CD4-positive, alpha-beta memory T cell (primary cell): ENCODE results near the gene BNIP5. TPM values are rescaled to one million over a fixed set of nuclear protein-coding genes. Genes with fewer than 3 reads are reported as not detected.

ENCODE experiments used
- CTCF ChIA-PET: fragments of 350-600 bp; sonication (Branson Sonifier 250); formaldehyde crosslinking; loops from one replicate; lab custom pipeline; 2021; ENCODE audit warnings: inconsistent platforms; ENCODE audit not compliant: partially characterized antibody; lab: Charles Lee
- POLR2A ChIA-PET: fragments of 350-600 bp; sonication (Branson Sonifier 250); formaldehyde crosslinking; loops from one replicate; lab custom pipeline; 2021; ENCODE audit not compliant: partially characterized antibody; lab: Charles Lee
- DNase-seq, 5 donors: peaks; one replicate each; pipeline versions ENCODE4 v3.0.0 to v3.0.0-alpha.2; 2020 to 2022; ENCODE audit warnings: mixed read lengths in 1 of 5
- H3K27ac ChIP-seq: one replicate; pipeline ENCODE4 v1.7.0; 2013; ENCODE audit warnings: low read depth, low read length
- H3K27me3 ChIP-seq: 2 replicates; pipeline ENCODE4 v1.7.0; 2013; ENCODE audit warnings: mild to moderate bottlenecking, low read length, moderate library complexity; ENCODE audit not compliant: insufficient read depth
- H3K36me3 ChIP-seq: 2 replicates; pipeline ENCODE4 v1.7.0; 2013; ENCODE audit warnings: mild to moderate bottlenecking, low read length, moderate library complexity; ENCODE audit not compliant: insufficient read depth
- H3K4me1 ChIP-seq: 2 replicates; pipeline ENCODE4 v1.7.0; 2013; ENCODE audit warnings: mild to moderate bottlenecking, low read length, moderate library complexity; ENCODE audit not compliant: insufficient read depth
- H3K4me3 ChIP-seq, 2 donors: one replicate each; pipeline ENCODE4 v1.7.0; 2013; ENCODE audit warnings: low read length in 2 of 2, mild to moderate bottlenecking in 1 of 2
- H3K9me3 ChIP-seq, 2 donors: one replicate each; pipeline ENCODE4 v1.7.0; 2013; ENCODE audit warnings: low read length in 2 of 2, control low read depth in 1 of 2; ENCODE audit not compliant: control insufficient read depth in 1 of 2
- H3K27ac Mint-ChIP-seq, 7 donors: one replicate each; pipeline ENCODE4 v1.8.0; 2020 to 2021; ENCODE audit warnings: mixed read lengths in 7 of 7, mild to moderate bottlenecking in 6 of 7, inconsistent platforms in 3 of 7, moderate library complexity in 3 of 7
- H3K27me3 Mint-ChIP-seq, 2 donors: one replicate each; pipeline ENCODE4 v1.8.0; 2020 to 2021; ENCODE audit warnings: mixed read lengths in 2 of 2
- H3K36me3 Mint-ChIP-seq, 2 donors: one replicate each; pipeline ENCODE4 v1.8.0; 2020 to 2021; ENCODE audit warnings: mixed read lengths in 2 of 2, inconsistent platforms in 1 of 2, mild to moderate bottlenecking in 1 of 2
- H3K4me1 Mint-ChIP-seq, 4 donors: one replicate each; pipeline ENCODE4 v1.8.0; 2020 to 2021; ENCODE audit warnings: mixed read lengths in 4 of 4, mild to moderate bottlenecking in 1 of 4
- H3K4me3 Mint-ChIP-seq, 8 donors: one replicate each; pipeline ENCODE4 v1.8.0; 2020 to 2021; ENCODE audit warnings: mixed read lengths in 8 of 8, mild to moderate bottlenecking in 7 of 8, moderate library complexity in 6 of 8, inconsistent platforms in 3 of 8
- H3K9me3 Mint-ChIP-seq, 8 donors: one replicate each; pipeline ENCODE4 v1.8.0; 2020 to 2021; ENCODE audit warnings: mixed read lengths in 8 of 8, mild to moderate bottlenecking in 5 of 8, inconsistent platforms in 3 of 8, moderate library complexity in 1 of 8
- intact Hi-C: fragments of 100-400 bp; cut with micrococcal nuclease; formaldehyde crosslinking; loops from one replicate; pipeline ENCODE4 v1.15.1; 2023
- polyA plus RNA-seq, 2 donors: library from polyadenylated mRNA; unstranded; fragments of 300-500 nt; fragmentation: Illumina TruSeq; gene quantifications; one replicate each; pipeline ENCODE4 v1.2.3, GENCODE V29; 2021
- total RNA-seq, 2 experiments: library from RNA; stranded (reverse); gene quantifications; one replicate each; pipeline ENCODE4 v1.2.3, GENCODE V29; 2021

The BNIP5 gene
- total and polyA plus RNA-seq, 4 experiments from 2014 or later = not detected

DNA sequence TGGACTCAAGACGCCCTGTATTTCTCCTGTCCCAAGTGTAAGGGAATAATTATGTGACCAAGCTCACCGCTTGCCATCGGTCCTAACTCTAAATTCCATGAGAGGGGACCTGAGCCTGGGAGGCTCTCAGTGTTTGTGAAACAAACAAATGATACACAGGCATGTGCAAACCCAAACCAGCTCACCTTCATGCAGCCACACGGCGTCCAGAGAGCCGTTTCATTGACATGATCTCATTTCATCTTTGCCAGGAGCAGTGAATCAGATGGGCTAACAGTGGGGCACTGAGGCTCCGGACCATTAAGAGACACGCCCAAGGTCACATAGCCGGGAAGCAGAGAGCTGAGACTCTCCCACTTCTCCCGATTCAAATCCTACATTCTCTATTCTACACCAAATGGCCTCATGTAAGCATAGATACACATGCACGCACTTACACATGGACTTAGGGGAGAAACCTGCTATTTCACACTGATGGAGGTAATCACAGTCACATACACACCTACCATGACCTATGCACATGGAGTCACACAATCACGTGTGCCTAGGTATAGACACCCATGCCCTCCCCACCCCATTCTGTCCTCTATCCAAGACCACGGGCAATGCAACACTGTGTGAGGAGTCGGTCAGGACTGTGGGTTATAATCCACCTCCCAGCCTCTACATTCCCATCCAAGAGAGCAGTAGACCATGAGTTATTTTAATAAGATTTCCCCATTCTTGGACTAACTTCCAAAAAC lies 1.1 kb downstream of the BNIP5 start:
- Mint-ChIP-seq H3K9me3 (no peaks in the 10 kb centered on the region), H3K27ac (peak overlapping the region in 1 of 7 donors; percentile 32), H3K27me3 (peaks cover 23 to 26% of the 10 kb centered on the region in 2 donors), H3K36me3 (no peaks in the 10 kb centered on the region), H3K4me1 (peaks cover 6 to 37% (median 12%) of the 10 kb centered on the region in 4 donors), H3K4me3 (no peak overlapping the region)
- Histone ChIP-seq H3K36me3 (no peaks in the 10 kb centered on the region), H3K9me3 (no peaks in the 10 kb centered on the region), H3K4me1 (peaks cover 15% of the 10 kb centered on the region), H3K27me3 (peaks cover 10% of the 10 kb centered on the region), H3K27ac (no peak overlapping the region), H3K4me3 (no peak overlapping the region)
- intact Hi-C loops = no loop called here
- CTCF ChIA-PET = no interaction called here
- POLR2A ChIA-PET = no interaction called here
- DNase-seq = no peak

DNA sequence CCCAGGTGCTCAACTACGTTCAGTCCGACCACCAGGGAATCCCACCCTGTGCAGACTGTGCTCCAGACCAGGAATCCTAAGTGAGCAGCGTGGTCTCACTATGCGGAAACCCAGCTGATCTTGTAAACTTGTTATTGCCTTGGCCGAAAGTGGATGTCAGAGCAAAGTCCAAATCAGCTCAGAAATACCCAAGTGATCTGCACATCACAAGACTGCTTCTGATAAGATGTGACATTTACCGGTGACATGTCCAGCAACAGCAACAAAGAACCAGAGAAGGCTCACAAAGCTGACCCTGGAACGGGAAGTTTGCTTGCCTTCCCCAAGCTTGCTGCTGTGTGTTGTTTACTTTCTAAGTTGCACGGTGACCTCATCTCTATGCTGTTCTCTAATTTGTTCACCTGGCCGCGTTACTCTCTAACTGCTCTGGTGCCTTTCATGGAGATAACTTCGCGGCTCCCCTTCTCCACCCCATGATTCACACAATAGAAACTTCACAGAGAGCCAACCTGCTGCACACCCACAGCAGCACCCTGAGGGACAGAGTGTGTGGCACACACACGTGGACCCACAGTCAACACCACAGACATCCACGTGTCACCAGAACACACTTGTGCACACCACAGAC lies 1.7 kb downstream of the BNIP5 start:
- no peak for DNase-seq
- Mint-ChIP-seq H3K27me3 (peaks cover 23% of the 10 kb centered on the region in 2 donors), H3K9me3 (no peaks in the 10 kb centered on the region), H3K27ac (no peak overlapping the region), H3K4me1 (peaks cover 5 to 36% (median 11%) of the 10 kb centered on the region in 4 donors), H3K4me3 (no peak overlapping the region), H3K36me3 (no peaks in the 10 kb centered on the region)
- Histone ChIP-seq H3K4me1 (peaks cover 12% of the 10 kb centered on the region), H3K9me3 (no peaks in the 10 kb centered on the region), H3K4me3 (no peak overlapping the region), H3K27me3 (peaks cover 9% of the 10 kb centered on the region), H3K36me3 (no peaks in the 10 kb centered on the region), H3K27ac (no peak overlapping the region)
- ChIA-PET POLR2A (no interaction called here), CTCF (no interaction called here)
- intact Hi-C loops = no loop called here

DNA sequence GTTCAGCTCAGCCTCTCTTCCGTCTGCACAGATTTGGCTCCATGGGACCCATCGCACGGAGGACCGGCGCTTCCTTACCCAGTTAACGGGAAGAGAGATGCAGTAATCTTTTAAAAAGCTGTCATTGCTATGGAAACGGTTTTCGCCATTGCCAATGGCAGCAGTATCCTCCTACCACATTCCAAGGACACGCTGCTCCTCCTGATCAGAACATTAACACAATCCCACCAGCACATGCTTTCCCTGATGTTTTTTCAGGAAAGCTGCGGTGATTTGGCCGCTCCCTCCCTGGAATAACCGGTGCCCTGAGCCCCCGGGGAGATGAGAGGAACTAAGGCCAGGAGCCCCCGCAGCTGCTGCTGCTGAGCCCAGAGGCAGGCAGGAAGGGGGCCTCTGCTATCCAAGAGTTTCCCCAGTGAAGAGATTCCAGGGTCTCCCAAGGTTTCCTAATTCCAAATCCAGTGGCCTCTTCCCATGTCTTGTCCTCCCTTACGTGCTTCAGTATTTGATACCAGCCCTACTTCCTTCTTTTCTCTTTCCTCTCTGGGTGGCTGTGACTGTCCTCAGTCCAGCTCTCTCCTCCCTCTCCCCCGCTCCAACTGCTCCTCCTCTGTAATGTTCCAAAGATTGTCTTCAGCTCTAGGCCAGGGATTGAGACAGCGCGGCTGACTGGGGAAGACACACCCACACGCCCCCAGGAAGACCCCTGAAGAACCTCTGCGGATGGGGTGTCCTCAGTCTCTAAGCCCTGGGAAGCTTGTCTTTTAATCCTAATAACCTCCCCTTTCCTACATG lies 2.6 kb downstream of the BNIP5 start:
- H3K27ac Mint-ChIP-seq = no peak overlapping the region
- Histone ChIP-seq H3K4me1 (peaks cover 12% of the 10 kb centered on the region), H3K27me3 (peaks cover 5% of the 10 kb centered on the region), H3K36me3 (no peaks in the 10 kb centered on the region), H3K4me3 (no peak overlapping the region), H3K27ac (no peak overlapping the region), H3K9me3 (no peaks in the 10 kb centered on the region)
- no peak overlapping the region for H3K4me3 Mint-ChIP-seq
- H3K36me3 Mint-ChIP-seq = no peaks in the 10 kb centered on the region
- peaks cover 23% of the 10 kb centered on the region in 2 donors for H3K27me3 Mint-ChIP-seq
- no peak for DNase-seq
- H3K4me1 Mint-ChIP-seq = peaks cover 5 to 33% (median 11%) of the 10 kb centered on the region in 4 donors
- POLR2A ChIA-PET = no interaction called here
- H3K9me3 Mint-ChIP-seq = no peaks in the 10 kb centered on the region
- intact Hi-C loops = no loop called here
- CTCF ChIA-PET = no interaction called here

DNA sequence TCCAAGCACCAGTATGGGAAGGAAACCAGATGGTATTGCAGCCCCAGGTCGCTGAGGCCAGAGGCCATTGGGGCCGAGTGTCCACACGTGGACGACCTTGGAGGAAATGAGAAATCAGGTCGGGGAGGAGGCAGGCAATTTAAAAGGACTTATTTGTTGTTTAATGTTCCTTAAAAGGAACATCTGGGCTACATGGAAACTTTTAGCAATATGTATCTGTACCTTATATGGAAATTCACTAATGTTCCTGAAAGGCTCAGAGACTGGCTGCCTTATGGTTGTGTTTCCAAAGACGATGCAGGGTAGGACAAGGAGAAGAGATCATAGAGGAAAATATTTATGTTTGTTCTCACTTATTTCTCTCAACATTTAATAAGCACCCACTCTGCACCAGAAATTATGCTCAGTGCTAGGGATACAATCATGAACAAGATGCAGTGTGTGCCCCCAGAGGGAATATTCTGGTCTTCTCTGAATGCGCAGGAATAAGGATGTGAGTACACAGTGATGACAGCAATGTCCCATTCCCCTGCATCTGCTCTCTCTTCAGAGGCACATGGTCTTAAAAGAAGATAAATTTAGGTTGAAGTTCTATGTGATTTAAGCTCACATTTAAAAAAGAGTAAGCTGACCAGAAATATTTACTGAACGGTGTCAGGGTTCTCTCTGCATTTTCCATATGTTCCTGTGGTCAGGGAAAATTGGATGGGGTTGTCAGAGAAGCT lies 3.4 kb downstream of the BNIP5 start:
- ChIA-PET POLR2A (no interaction called here), CTCF (no interaction called here)
- H3K4me1 ChIP-seq = peaks cover 12% of the 10 kb centered on the region
- H3K27me3 ChIP-seq = peaks cover 5% of the 10 kb centered on the region
- intact Hi-C loops = no loop called here
- H3K9me3 ChIP-seq = no peaks in the 10 kb centered on the region
- Mint-ChIP-seq H3K9me3 (no peaks in the 10 kb centered on the region), H3K4me1 (peaks cover 5 to 28% (median 10%) of the 10 kb centered on the region in 4 donors), H3K27ac (no peak overlapping the region), H3K4me3 (no peak overlapping the region), H3K36me3 (no peaks in the 10 kb centered on the region), H3K27me3 (peaks cover 23% of the 10 kb centered on the region in 2 donors)
- no peak overlapping the region for H3K4me3 ChIP-seq
- no peaks in the 10 kb centered on the region for H3K36me3 ChIP-seq
- no peak overlapping the region for H3K27ac ChIP-seq
- DNase-seq = no peak

DNA sequence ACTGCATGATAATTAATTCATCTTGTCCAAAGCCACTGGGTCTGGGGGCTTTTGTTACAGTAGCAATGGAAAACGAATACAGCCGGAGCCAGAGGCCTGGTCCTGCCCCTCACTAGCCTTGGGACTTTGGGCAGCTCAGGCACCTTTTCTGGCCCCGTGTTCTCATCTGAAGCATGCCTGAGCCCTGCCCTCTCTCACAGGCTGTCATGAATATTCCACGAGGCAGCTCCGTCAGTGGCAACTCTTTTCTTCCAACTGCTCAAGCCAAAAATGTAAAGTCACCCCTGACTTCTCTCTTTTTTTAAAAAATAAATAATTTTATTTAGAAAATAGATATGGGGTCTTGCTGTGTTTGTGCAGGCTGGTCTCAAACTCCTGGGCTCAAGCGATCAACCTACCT lies 5.3 kb downstream of the BNIP5 start:
- H3K4me1 Mint-ChIP-seq = peaks cover 0 to 14% (median 3%) of the 10 kb centered on the region in 4 donors
- H3K27ac ChIP-seq = no peak overlapping the region
- H3K27ac Mint-ChIP-seq = no peak overlapping the region
- no peak overlapping the region for H3K4me3 Mint-ChIP-seq
- H3K27me3 Mint-ChIP-seq = peaks cover 22 to 23% of the 10 kb centered on the region in 2 donors
- no peak overlapping the region for H3K4me3 ChIP-seq
- H3K36me3 Mint-ChIP-seq = no peaks in the 10 kb centered on the region
- no peaks in the 10 kb centered on the region for H3K9me3 ChIP-seq
- no peaks in the 10 kb centered on the region for H3K36me3 ChIP-seq
- POLR2A ChIA-PET = no interaction called here
- peaks cover 5% of the 10 kb centered on the region for H3K27me3 ChIP-seq
- CTCF ChIA-PET = interaction anchor here (3.9 kb wide), 1 partner anchor 10 kb away, joined by 16 read pairs; no protein-coding TSS in a partner anchor
- no peaks in the 10 kb centered on the region for H3K9me3 Mint-ChIP-seq
- no peak for DNase-seq
- intact Hi-C loops = no loop called here
- peaks cover 3% of the 10 kb centered on the region for H3K4me1 ChIP-seq

DNA sequence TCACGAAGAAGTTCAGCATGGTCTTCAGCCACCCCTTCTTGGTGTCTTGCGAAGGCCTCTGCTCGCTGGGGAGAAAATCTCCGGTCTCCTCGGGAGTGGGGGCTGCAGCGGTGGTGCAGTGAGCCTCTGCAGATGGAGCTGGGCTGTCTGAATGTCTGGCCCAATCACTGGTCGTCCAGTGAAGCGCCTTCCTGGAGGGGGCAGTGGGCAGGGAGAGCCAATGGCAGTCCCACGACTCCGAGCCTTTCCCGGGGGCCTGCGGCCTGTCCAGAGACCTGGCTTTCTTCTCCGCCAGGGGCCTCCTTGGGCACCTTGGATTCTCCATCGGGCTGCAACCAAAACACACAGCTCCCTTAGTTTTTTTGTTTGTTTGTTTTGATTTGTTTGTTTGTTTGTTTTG lies 6.3 kb downstream of the BNIP5 start:
- peaks cover 5% of the 10 kb centered on the region for H3K27me3 ChIP-seq
- CTCF ChIA-PET = interaction anchor here (0.6 to 3.9 kb wide), 2 partner anchors 11 to 429 kb away, joined by 3 to 16 read pairs; no protein-coding TSS in a partner anchor
- no peaks in the 10 kb centered on the region for H3K9me3 ChIP-seq
- DNase-seq = no peak
- H3K4me1 ChIP-seq = no peaks in the 10 kb centered on the region
- intact Hi-C loops = no loop called here
- POLR2A ChIA-PET = no interaction called here
- H3K36me3 ChIP-seq = no peaks in the 10 kb centered on the region
- H3K4me3 Mint-ChIP-seq = no peak overlapping the region
- H3K4me1 Mint-ChIP-seq = peaks cover 0 to 8% (median 3%) of the 10 kb centered on the region in 4 donors
- no peaks in the 10 kb centered on the region for H3K9me3 Mint-ChIP-seq
- H3K27me3 Mint-ChIP-seq = peaks cover 19 to 20% of the 10 kb centered on the region in 2 donors
- no peak overlapping the region for H3K27ac ChIP-seq
- H3K27ac Mint-ChIP-seq = no peak overlapping the region
- no peaks in the 10 kb centered on the region for H3K36me3 Mint-ChIP-seq
- H3K4me3 ChIP-seq = no peak overlapping the region
